ENCODE results near the gene ZNF586.

The ZNF586 gene

DNA sequence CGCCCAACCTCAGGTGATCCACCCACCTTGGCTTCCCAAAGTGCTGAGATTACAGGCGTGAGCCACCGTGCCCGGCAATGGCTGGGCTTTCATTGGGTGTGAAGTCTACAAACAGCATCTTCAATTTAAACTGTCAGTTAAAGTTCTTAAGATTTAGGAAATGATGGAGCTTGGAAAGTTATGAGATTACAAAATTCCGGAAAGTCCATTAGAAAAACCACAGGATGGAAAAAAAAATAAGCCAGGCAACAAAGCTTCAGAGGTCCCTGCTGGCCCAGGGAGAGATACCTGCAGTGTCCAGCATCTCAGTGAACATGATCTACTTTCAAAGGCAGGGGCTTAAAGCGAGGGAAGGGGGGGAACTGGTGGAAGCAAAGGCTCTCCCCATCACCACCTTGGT, 56.0 kb downstream of the ZNF586 start:
- no peak for DNase-seq

DNA sequence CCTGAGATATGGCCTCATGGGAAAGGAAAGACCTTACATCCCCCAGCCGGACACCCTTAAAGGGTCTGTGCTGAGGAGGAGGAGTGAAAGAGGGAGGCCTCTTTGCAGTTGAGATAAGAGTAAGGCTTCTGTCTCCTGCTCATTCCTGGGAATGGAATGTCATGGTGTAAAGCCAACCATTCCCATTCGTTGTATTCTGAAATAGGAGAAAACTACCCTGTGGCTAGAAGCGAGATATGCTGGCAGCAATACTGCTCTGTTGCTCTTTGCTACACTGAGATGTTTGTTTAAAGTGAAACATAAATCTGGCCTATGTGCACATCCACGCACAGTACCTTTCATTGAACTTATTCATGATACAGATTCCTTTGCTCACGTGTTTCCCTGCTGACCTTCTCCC, 59.8 kb downstream of the ZNF586 start:
- no peak for DNase-seq

DNA sequence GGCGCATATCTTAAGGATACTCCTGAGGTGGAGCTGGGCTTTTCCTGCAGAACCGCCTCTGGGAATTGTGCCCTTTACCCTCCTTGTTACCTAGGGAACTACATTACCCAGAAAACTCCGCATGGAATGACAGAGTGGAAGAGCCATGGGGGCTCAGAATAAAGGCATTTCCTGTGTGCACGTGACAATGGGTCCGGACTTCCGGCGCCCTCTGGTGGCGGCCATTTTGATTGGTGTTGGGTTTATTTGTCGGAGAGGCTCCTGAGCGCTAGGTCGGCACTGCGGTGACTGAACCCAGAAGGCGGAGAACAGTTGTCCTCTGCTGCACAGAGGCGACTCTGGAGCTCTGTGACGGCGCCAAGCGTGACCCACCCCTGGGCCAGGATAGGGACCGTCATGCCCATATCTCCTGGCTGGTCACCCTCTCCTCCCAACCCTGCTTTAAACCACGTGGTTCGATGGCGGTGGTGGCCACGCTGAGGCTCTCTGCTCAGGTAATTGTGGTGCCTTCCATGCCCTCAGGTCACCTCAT, 60.7 kb downstream of the ZNF586 start, which contains the start of gene ZNF587B:
Gene ZNF587B (plus strand): TSS at position 229 of the 532 bp plus-strand sequence. CDS start 230 bp downstream, at position 459.
- DNase-seq = no peak
